Endothelial cell (in vitro differentiated cells): ENCODE results near the gene NXPE4. TPM values are rescaled to one million over a fixed set of nuclear protein-coding genes. Genes with fewer than 3 reads are reported as not detected.

Experiments used
- DNase-seq: peaks from one replicate; pipeline ENCODE4 v3.0.0; 2021; ENCODE audit warnings: low spot score
- H3K27ac Mint-ChIP-seq: one replicate; pipeline ENCODE4 v1.8.0; 2021; ENCODE audit warnings: mixed read lengths, inconsistent platforms; ENCODE audit not compliant: unreplicated experiment
- H3K27me3 Mint-ChIP-seq: one replicate; pipeline ENCODE4 v1.8.0; 2021; ENCODE audit warnings: mild to moderate bottlenecking, moderate library complexity, mixed read lengths, inconsistent platforms; ENCODE audit not compliant: unreplicated experiment
- H3K36me3 Mint-ChIP-seq: one replicate; pipeline ENCODE4 v1.8.0; 2021; ENCODE audit warnings: mild to moderate bottlenecking, low read depth, mixed read lengths, inconsistent platforms; ENCODE audit not compliant: unreplicated experiment
- H3K4me1 Mint-ChIP-seq: one replicate; pipeline ENCODE4 v1.8.0; 2021; ENCODE audit warnings: mild to moderate bottlenecking, mixed read lengths, inconsistent platforms; ENCODE audit not compliant: unreplicated experiment
- H3K4me3 Mint-ChIP-seq: one replicate; pipeline ENCODE4 v1.8.0; 2021; ENCODE audit warnings: mild to moderate bottlenecking, mixed read lengths, inconsistent platforms; ENCODE audit not compliant: unreplicated experiment
- H3K9me3 Mint-ChIP-seq: one replicate; pipeline ENCODE4 v1.8.0; 2021; ENCODE audit warnings: mixed read lengths, inconsistent platforms; ENCODE audit not compliant: unreplicated experiment
- CTCF ChIP-seq: fragments of 200-600 bp; sonication (generic); IDR thresholded peaks from one replicate; pipeline ENCODE4 v1.5.0; 2021; ENCODE audit warnings: antibody characterized with exemption; ENCODE audit not compliant: unreplicated experiment
- total RNA-seq: library from RNA; stranded (reverse); fragmentation: NEBNext Ultra II Directional; extraction: Animal tissue kit (Norgen Biotek cat#: 25700); gene quantifications from one replicate; pipeline ENCODE4 v1.2.1, GENCODE V29; 2021; ENCODE audit not compliant: unreplicated experiment

Gene NXPE4
- total RNA-seq, 1 donor from 2014 or later = not detected

DNA sequence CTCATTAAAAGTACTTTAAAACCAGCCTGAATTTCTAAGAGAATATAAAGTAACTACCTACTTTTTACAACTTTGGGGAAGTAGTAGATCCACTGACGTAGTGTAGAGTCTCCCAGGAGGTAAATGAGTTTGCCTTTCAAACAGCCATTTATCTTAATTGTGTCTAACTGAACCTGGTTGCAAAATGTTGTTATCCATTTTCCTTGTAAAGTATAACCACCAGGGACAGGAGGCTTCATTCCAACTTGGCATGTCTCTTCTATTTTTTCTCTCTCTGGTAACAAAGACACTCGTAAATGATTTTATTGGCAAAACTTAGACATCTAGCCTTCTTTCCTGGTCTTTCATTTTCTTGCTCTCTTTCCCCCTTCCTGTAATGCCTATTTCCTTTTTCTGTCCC, 72.8 kb downstream of the NXPE4 start:
- Mint-ChIP-seq H3K4me1 (peaks cover 5% of the 10 kb centered on the region), H3K27ac (no peak overlapping the region), H3K27me3 (no peaks in the 10 kb centered on the region), H3K9me3 (no peaks in the 10 kb centered on the region), H3K4me3 (no peak overlapping the region), H3K36me3 (no peaks in the 10 kb centered on the region)
- DNase-seq = no peak
- TF ChIP-seq CTCF = no peak

Other genes starting within 250 kb of the NXPE4 start
- 6.7 TPM for gene C11orf71, start 195.3 kb downstream of the NXPE4 start, total RNA-seq
- gene RBM7, start 195.1 kb downstream of the NXPE4 start, total RNA-seq = 44.8 TPM
- 71.6 TPM for gene REXO2, start 156.3 kb downstream of the NXPE4 start, total RNA-seq
- not detected for gene NXPE1, start 35.9 kb downstream of the NXPE4 start, total RNA-seq
- gene NXPE2, start 82.7 kb upstream of the NXPE4 start, total RNA-seq = 0.33 TPM